Skeletal muscle cell (primary cell): ENCODE results near the gene IQGAP3.
A peak's percentile ranks its signal among the peaks of the same experiment; 100 is the strongest.
"Not testable (repeated sequence)": the region's sequence is repeated elsewhere in the genome, so short reads cannot be mapped to it uniquely, and the experiment has no call there.

Source experiments
- DNase-seq: peaks from one replicate; pipeline ENCODE4 v3.0.0-alpha.2; 2010; ENCODE audit warnings: low read depth
- H3K4me3 ChIP-seq: 2 replicates; pipeline ENCODE4 v1.5.1; 2011; ENCODE audit warnings: low read depth, mild to moderate bottlenecking, control low read depth, low read length, moderate library complexity

The IQGAP3 gene, protein sequence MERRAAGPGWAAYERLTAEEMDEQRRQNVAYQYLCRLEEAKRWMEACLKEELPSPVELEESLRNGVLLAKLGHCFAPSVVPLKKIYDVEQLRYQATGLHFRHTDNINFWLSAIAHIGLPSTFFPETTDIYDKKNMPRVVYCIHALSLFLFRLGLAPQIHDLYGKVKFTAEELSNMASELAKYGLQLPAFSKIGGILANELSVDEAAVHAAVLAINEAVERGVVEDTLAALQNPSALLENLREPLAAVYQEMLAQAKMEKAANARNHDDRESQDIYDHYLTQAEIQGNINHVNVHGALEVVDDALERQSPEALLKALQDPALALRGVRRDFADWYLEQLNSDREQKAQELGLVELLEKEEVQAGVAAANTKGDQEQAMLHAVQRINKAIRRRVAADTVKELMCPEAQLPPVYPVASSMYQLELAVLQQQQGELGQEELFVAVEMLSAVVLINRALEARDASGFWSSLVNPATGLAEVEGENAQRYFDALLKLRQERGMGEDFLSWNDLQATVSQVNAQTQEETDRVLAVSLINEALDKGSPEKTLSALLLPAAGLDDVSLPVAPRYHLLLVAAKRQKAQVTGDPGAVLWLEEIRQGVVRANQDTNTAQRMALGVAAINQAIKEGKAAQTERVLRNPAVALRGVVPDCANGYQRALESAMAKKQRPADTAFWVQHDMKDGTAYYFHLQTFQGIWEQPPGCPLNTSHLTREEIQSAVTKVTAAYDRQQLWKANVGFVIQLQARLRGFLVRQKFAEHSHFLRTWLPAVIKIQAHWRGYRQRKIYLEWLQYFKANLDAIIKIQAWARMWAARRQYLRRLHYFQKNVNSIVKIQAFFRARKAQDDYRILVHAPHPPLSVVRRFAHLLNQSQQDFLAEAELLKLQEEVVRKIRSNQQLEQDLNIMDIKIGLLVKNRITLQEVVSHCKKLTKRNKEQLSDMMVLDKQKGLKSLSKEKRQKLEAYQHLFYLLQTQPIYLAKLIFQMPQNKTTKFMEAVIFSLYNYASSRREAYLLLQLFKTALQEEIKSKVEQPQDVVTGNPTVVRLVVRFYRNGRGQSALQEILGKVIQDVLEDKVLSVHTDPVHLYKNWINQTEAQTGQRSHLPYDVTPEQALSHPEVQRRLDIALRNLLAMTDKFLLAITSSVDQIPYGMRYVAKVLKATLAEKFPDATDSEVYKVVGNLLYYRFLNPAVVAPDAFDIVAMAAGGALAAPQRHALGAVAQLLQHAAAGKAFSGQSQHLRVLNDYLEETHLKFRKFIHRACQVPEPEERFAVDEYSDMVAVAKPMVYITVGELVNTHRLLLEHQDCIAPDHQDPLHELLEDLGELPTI (N-terminal part only)

DNA sequence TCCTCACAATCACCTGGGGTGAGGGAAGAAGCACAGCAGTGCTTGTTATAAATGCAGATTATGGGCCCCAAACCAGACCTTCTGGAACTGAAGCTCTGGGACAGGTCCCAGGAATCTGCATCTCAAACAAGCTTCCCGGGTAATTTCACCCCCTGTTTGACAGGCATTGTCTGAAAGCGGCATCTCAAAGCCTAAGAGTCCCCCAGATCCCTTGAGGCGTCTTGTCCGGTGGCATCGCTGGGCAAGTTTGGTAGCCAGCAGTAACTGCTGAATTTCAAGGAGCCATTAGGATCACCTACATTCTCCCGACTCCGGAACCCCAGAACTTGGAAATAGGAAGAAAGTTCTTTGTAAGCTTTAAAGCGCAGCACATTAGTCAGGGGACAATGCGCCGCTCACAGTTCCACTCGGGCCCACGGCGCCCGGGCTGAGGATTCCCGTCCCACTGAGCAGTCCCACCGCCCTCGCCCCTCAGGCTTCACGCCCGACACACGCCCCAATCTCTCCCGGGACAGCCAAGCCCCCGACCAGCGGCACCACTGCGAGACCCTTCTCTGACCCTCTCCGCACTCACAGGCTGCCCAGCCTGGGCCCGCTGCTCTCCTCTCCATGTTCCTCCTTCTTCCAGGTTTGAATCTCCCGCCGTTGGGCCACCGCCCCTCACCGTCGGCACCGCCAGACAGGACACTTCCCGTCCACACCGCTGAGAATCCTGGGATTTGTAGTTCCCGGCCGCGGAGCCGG lies at the start of gene IQGAP3:
IQGAP3 (minus strand) TSS at position 647 of the 744 bp plus-strand sequence; CDS start at position 611, 36 bp downstream.
- DNase-seq, result peak; percentile 25
- H3K4me3 ChIP-seq, result peak within 1 kb of the TSS; percentile 61

DNA sequence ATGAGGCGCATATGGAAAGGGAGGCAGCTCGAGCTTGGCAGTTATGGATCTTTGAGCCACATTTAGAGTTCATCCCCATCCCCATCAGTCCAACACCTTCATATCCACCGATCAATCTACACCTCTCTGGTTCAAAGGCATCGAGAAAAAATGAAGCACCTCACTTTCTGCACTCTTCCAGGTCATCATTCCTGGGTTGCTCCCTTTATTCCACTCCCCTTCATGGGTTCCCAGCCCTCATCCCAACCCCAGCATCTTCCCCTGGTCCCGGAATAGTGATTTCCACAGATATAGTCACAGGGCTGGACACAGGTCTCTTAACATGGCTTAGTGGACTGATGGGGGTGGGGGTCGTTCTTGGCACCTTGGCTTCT lies 47.2 kb upstream of the IQGAP3 start:
- H3K4me3 ChIP-seq, result no peak overlapping the region
- DNase-seq, result no peak

DNA sequence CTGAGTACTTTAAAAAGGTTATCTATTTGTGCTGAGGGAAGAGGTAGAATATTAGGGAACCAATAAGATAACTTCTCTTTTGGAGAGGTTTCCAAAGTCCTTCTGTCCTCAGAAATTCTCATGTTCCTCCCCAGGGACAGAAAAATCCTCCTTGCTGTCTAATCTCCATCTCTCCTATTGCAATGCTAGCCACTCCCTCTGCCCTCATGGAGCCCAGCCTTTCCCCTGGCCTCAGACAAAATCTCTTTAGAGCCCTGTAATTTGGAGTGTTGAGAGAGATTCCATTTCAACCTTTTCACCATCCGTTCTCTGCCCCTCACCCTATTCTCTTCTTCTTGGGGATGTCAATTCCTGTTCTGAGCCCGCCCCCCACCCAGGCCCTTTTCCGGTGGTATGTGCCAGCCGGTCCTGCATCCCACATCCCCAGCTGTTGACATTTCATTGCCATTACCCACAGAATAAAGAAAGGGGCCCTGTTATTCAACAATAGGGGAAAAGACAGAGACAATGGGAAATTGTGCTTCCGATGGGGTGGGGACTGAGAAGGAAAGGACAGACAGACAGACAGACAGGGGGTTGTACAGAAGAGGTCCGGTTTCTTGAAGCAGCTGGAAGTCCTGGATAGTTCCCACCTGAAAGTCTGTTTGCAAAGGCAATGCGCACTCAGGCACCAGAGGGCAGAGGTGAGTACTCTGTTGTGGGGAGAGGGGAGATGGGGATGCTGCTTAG lies 46.7 kb upstream of the IQGAP3 start, which contains the start of gene HAPLN2:
HAPLN2 (plus strand) TSS at position 563 of the 729 bp plus-strand sequence. CDS start 4,076 bp downstream, outside the sequence.
- no peak within 1 kb of the TSS for H3K4me3 ChIP-seq
- no peak for DNase-seq

DNA sequence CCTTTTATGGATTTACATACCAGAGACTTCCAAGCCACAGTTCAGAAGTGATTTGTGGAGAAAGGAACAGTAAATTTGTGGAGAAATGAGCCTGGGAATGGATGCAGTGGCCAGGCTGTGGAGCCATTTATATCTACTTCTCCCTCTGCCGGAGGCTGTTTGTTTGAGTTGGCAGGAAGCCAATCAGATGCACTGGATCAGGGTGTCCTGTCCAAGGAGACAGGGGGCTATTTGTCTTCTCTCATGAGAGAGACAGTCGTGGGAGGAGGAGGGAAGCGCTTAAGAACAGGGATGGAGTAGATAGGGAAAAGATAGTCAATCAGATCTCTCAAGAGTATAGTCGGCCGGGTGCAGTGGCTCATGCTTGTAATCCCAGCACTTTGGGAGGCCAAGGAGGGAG lies 44.1 kb upstream of the IQGAP3 start:
- H3K4me3 ChIP-seq, result no peak overlapping the region
- DNase-seq, result peak; percentile 54

DNA sequence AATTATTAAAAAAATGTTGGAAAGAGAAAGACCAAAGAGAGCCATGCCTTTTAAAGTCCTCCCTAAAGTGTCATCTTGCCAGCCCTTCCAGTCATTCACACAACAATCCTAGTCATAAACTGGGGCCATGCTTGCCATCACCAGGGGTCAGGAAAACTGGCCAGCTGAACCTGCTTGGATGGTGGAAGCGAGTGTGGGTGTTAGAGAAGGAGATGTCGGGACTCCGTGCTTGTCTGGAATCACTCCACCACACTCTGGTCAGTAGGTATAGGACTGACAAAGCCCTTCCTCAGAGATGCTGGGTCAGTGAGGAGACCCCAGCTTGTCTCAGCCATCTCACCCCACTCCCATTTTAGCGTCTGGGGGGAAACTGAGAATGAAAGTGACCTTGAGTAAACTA lies 43.6 kb upstream of the IQGAP3 start:
- DNase-seq, result no peak
- no peak overlapping the region for H3K4me3 ChIP-seq

DNA sequence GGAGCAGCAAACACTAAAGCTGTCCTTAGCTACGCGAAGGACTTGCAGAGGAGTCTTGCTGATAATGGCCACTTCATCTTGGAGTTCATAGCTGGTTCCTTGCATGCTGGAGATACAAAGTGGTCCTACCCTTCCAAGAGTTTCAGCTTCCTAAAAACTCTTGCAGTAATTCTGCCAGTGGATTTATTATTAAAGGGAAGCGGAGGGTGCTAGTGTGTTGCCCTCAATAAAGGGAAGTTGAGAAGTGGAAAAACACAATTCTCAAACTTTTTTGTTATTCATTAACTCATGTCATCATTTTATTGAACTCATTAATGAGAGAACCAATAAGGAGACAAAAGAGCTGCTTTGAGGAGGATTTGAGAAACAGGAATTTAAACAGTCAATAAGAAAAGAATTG lies 40.3 kb upstream of the IQGAP3 start:
- no peak for DNase-seq
- H3K4me3 ChIP-seq, result no peak overlapping the region

DNA sequence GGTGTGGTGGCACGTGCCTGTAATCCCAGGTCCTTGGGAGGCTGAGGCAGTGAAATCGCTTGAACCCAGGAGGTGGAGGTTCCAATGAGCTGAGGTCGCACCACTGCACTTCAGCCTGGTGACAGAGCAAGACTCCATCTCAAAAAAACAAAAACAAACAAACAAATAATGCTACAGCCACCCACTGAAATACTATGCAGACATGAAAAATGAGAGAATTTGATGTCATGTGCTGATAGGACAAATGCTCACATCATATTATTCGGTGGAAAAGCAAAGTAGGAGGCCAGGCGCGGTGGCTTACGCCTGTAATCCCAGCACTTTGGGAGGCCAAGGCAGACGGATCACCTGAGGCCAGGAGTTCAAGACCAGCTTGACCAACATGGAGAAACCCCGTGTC lies 37.7 kb upstream of the IQGAP3 start:
- not testable (repeated sequence) for DNase-seq, H3K4me3 ChIP-seq

DNA sequence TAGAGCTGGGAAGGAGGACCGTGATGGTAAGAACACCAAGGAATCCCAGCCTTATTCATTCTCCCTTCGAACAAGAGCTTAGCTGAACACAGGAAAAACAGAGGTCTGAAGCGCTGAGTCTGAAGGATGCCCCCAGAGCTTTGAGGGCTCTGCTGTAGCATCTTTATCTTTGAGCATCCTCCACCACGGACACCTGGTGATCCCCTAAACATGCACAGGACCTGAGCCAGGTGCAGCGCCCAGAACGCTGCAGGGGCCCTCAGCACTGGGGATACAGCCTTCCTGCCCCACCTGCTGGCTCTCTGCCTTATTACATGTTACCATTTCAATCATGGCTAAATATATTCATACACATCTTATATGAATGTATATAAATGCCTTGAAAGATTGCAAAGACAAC lies 36.6 kb upstream of the IQGAP3 start:
- H3K4me3 ChIP-seq, result no peak overlapping the region
- no peak for DNase-seq

DNA sequence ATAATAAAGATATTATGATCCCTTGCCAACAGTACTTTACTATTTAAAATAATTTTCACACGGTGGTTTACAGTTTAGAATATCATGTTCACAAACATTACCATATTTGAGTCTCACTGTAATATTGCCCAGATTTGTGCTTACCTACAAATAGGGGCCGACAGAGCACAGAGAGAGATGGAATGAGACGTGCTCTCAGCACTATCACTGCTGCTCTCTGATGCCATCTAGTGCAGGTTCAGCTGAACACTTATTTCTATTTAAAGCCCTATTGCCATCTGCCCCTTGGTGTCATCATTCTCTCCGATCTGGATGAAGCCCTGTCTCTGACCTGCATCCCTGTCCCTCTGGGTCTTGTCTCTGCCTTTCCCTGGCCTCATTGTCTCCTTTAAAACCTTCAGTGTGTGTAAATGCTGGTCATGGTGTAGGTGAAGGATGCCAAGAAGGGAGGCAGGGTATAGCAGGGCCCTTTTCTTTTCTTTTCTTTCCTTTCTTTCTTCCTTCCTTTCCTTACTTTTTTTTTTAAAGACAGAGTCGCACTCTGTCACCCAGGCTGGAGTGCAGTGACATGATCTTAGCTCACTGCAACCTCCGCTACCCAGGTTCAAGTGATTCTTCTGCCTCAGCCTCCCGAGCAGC lies 35.8 kb upstream of the IQGAP3 start:
- no peak overlapping the region for H3K4me3 ChIP-seq
- peak; percentile 25 for DNase-seq

DNA sequence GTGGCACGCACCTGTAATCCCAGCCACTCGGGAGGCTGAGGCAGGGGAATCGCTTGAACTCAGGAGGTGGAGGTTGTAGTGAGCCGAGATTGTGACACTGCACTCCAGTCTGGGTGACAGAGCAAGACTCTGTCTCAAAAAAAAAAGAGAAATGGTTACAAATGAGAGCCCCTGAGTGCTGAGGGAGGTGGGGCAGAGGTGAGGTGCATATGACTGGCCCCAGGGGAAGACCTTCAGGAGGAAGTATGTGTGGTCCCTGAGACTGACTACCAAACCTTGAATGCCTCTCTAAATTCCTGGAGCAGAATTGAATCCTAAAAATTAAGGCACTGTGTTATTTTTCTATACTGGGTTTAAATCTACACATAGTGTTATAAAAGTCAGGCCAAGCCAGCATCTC lies 35.0 kb upstream of the IQGAP3 start:
- not testable (repeated sequence) for DNase-seq, H3K4me3 ChIP-seq

DNA sequence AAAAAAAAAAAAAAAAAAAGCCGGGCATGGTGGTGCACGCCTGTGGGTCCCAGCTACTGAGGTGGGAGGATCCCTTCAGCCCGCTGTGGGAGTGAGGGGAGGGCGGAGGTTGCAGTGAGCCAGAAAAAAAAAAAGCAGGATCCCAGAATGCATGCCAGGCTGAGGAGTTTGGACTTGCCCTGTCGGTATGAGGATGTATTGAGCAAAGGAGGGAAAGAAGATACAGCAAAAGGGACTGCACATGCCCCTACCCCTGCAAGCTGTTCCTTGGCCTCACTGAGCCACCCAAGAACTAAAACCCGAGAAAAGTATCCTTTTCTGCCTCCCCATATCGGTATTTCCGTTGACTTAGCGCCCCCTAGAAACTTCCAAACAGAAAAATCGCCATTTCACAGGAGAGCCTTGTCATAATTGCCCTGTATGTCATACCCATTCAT lies 30.2 kb upstream of the IQGAP3 start:
- no peak for DNase-seq

DNA sequence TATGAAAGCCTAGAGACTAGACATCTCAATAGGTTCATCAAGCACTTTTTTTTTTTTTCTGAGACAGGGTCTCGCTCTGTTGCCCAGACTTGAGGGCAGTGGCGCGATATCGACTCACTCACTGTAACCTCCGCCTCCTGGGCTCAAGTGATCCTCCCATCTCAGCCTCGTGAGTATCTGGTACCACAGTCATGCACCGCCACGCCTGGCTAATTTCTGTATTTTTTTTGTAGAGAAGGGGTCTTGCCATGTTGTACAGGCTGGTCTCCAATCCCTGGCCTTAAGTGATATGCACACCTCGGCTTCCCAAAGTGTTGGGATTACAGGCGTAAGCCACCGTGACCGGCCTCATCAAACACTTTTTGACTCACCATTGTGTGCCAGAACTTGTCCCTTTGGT lies 29.5 kb upstream of the IQGAP3 start:
- DNase-seq, result no peak
- H3K4me3 ChIP-seq, result peak overlapping the region; percentile 79

More for the DNA sequence above, 30.2 kb upstream of the IQGAP3 start:
- H3K4me3 ChIP-seq, result no peak overlapping the region

DNA sequence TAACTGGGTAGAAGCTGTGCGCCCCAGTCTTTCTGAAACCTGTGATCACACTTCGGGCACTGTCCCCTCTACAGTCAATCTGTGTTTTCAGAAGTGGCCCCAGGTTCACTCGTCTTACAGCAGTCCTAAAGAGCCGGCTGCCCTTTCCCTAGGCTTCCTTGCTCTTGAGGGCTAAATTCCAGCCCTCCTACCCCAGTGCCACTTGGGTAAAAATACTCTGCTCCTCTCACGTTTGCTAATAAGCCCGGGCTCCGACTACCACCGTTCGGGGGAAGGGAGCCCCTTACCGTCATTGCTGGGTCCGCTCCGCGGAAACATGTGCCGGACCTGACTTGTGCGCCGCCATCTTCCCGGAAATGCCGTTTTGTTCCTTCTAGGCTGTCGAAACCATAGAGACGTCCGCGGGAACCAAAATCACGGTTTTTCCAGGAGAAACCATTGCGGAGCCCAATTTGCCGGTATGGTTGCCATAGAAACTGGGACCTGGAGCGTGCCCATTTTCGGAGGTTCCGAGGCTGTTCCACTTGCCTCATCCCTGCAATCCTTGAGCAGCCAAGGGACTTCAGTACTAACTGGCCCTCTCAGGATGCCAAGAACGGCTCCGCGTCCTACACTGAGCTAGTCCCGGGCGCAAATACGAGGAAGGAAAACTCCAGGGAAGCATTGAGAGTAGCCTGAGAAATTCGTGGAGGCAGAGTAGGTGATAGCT lies 28.9 kb upstream of the IQGAP3 start, which contains the start of gene GPATCH4:
GPATCH4 (minus strand) TSS at position 358 of the 709 bp plus-strand sequence.
- DNase-seq, result peak; percentile 73

DNA sequence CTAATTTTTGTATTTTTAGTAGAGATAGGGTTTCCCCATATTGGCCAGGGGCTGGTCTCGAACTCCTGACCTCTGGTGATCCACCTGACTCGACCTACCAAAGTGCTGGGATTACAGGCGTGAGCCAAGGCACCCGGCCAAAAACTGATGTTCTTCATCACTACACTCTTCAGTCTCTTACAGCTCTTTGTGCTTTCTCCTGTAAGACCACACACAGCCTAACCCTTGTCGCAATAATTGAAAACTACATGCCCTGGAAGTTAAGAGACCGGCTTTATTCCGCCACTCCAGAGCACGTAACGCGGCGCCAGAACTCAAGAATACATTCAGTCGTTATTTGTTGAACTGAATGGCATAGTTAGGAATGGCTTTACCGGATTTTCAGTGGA lies 28.4 kb upstream of the IQGAP3 start:
- H3K4me3 ChIP-seq, result peak overlapping the region; percentile 79
- DNase-seq, result no peak

More for the DNA sequence above, 28.9 kb upstream of the IQGAP3 start, which contains the start of gene GPATCH4:
- H3K4me3 ChIP-seq, result peak within 1 kb of the TSS; percentile 79

DNA sequence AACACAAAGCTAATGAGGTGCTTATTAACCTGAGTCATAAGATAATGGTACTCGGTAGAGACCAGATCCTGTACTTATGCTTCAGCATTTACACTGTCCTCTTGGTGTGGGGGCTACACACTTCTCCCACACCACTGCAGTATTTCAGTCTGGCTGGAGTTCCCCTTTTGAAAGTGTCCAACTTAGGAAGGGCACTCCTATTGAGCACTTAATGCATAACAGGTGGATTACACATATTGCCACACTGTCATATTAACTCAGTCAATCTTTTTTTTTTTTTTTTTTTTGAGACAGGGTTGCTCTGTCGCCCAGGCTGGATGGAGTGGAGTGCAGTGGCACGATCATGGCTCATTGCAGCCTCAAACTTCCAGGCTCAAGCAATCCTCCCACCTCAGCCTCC lies 27.4 kb upstream of the IQGAP3 start:
- H3K4me3 ChIP-seq, result no peak overlapping the region
- no peak for DNase-seq

DNA sequence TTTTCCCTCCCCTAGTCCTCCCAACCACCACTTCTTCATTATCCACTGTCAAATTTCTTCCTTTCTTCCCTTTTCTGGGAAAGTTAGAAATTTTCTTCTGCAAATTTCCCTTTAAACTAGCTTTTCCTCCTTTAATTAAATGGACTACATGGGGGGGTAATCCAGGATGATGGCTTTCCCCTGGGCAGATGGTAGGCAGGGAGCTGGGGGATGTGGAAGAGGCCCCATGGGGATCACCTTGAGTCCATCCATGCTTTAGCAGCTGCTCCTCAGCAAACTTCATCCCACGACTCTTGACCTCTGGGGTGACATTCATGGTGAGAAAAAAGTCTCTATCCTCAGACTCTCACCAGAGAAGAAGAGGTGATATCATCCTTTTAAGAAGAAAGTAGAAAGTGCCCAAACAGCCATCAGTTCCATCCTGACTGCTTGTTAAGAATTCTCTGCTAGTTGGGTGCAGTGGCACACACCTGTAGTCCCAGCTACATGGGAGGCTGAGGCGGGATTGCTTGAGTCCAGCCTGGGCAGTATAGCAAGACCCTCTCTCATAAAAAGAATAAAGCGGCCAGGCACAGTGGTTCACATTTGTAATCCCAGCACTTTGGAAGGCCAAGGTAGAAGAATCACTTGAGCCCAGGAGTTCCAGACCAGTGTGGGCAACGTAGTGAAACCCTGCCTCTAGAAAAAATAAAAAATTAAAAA lies 26.5 kb upstream of the IQGAP3 start:
- H3K4me3 ChIP-seq, result no peak overlapping the region
- DNase-seq, result no peak
